Stimulated activated CD4-positive, alpha-beta T cell treated with anti-CD3 and anti-CD28 coated beads, Interleukin-1b, Interleukin-23, amount 100 ng/mL, for 48 hours (primary cell): ENCODE results near the gene GPR4.
A peak's percentile ranks its signal among the peaks of the same experiment; 100 is the strongest.
"Not testable (repeated sequence)": the region's sequence is repeated elsewhere in the genome, so short reads cannot be mapped to it uniquely, and the experiment has no call there.

Source experiments
- DNase-seq: peaks from one replicate; pipeline ENCODE4 v3.0.0-alpha.2; 2020

The GPR4 gene

GRCh38 chr19:45621976-45622503 lies 20.0 kb upstream of the GPR4 start:
- no peak for DNase-seq

DNA sequence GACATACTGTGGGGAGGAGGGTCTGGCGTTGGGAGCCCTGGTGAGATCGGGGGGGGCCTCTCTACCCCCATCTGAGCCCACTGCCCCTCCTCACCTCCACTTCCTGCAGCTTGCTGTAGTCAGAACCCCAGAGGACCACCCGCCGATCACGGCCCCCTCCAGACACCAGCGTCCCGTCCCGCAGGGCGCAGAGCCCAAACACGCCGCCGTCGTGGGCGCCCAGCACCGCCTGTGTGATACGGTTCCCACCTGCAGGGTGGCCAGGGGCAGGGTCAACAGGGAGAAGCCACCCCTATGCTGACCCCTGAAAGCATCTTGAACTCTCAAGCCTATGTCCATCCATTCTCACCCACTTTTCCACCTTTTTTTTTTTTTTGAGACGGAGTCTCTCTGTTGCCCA lies 19.4 kb upstream of the GPR4 start:
- DNase-seq = no peak

- DNase-seq = no peak
Measured at GRCh38 chr19:45616704-45617017, 14.6 kb upstream of the GPR4 start.

- DNase-seq = peak; percentile 92
Measured at GRCh38 chr19:45615795-45616703, 14.0 kb upstream of the GPR4 start.

GRCh38 chr19:45615056-45615455 lies 13.0 kb upstream of the GPR4 start:
- DNase-seq = not testable (repeated sequence)

GRCh38 chr19:45613926-45614725 lies 12.1 kb upstream of the GPR4 start:
- DNase-seq = peak; percentile 61

GRCh38 chr19:45608948-45609347 lies 6.9 kb upstream of the GPR4 start:
- DNase-seq = no peak

DNA sequence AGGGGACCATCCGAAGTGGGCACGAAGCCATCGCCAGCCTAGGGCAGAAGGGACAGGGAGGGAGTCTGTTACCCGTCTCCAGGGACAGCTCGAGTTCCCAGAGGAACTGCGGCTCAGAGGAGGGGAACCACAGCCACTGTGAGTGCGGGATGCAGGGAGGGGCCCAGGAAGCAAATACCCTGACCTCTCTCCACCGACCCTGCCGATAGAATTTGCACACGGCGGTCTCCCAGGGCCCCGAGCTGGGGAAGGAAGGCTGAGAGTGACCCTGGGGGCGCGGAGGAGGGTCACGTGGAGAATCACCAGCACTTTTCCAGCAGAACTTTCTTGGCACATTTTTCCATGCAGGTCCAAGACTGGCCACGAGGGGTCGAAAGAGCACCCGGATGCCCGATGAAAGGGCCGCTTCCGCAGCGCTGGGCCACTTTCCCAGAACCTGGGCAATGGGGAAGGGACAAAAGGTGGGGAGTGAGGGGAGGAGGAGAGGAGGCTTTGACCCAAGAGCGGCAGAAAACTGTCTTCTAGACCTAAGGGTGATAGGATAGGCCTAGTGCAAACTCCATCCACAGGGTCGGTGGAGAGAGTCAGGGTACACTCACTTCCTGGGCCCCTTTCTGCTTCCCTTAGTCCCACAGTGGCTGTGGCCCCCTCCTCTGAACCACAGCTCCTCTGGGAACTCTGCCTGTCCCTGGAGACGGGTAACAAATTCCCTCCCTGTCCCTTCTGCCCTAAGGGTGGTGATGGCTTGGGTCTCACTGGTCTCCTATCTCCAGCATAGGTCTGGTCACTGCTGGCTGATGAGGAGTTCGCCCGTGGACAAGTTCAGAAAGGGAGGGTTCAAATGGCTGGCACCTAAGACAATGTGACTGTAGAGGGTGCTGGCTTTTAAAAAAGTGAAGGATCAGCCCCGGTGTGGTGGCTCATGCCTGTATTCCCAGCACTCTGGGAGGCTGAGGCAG lies 5.3 kb upstream of the GPR4 start:
- DNase-seq = peak; percentile 27

DNA sequence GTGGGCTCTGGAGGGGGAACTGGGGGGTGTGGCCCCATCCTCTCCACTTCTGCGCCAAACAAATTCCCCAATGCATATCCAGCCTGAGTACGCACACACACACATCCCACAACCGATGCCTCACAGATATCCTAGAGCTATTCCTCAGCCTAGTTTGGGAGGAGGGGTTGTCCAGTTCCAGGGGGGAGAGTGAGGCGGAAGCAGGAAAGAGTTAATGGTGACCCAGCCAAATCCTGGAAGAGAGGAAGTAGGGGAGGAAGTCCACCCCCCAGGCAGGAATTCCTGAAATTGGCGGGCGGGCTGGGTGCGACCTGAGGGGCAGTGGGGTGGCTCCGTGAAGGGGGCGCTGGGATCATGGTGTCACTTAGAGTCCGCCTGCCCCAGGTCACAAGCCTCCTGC lies 897 bp downstream of the GPR4 start:
- no peak for DNase-seq

DNA sequence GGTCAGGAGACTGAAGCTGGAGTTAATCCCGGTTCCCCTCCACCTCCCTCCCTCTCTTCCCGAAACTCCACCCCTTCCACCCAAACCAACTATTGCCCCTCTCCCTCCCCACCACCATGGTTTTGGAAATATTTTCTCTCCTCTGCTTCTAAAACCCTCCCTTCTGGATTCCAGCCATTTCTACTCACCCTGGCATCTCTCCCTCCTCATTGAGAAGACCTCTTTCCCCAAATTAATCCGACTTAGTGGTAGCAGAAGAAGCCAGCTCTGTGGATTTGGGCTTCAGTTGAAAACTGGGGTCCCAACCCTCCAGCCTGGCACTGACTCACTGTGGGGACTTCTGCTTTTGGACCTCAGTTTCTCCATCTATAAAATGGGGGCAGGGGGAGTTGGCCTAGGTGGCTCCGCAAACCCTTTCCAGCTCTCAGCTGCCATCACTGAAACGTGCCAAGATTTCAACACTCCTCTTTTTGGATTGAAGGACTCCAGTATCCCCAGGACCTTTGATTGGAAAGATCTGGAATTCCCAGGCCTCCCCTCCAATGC lies 1.6 kb downstream of the GPR4 start:
- no peak for DNase-seq

DNA sequence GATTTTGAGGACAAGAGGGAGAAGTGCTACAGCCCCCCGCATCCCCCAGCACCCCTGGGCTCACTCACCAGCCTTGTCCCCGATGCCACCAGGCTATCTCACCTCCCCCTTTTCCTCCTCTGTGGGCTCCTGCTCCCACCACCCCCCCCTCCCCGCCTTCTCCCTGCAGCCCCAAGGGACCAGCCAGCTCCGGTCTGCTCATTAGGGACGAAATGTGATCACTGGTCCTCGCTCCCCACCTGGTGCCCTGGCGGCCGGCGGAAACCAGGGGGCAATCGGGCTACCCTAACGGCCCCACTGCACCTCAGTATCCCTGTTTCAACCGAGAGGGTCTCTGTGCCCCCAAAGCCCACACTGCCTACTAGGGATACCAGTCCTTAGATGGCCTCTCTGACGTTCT lies 2.7 kb downstream of the GPR4 start:
- no peak for DNase-seq

- no peak for DNase-seq
Measured at GRCh38 chr19:45598267-45599001, 3.6 kb downstream of the GPR4 start.

- DNase-seq = no peak
Measured at GRCh38 chr19:45597425-45598111, 4.4 kb downstream of the GPR4 start.

GRCh38 chr19:45595814-45596213 lies 6.2 kb downstream of the GPR4 start:
- DNase-seq = no peak

- no peak for DNase-seq
Measured at GRCh38 chr19:45593520-45593919, 8.5 kb downstream of the GPR4 start.

DNA sequence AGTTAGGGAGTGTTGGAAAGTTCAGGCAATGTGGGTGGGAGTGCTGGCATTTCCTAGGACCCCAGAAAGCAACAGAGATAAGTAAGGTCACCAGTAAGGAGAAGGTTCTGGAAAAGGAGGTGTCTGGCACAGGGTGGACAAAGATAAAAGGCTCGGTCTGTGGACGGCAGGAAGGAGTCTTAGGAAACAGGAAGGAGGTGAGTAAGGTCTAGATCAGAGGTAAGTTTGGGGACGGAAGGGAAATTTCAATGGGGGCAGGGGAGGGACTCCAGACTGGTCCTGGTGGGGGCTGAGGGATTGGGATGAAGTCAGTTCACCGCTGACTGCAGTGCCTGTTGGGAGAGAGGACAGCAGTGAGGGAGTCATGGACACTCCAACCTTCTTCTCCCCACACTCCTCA lies 9.6 kb downstream of the GPR4 start:
- no peak for DNase-seq

DNA sequence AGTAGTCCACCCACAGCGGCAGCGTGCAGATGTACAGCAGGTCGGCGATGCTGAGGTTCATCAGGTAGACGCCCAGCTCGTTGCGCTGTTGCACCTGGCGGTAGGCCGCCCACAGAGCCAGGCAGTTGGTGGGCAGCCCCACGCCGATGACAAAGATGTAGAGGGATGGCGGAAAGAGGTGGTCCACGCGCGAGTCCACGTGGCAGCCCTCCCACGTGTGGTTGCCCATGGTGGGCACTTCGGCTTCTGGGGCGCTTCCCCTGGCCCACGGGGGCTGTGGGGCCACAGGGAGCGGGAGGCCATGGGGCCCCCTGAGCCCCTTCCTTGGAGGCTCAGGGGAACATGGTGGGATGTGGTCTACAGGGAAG lies 10.4 kb downstream of the GPR4 start:
- no peak for DNase-seq

- peak; percentile 50 for DNase-seq
Measured at GRCh38 chr19:45591004-45591637, 10.9 kb downstream of the GPR4 start.

DNA sequence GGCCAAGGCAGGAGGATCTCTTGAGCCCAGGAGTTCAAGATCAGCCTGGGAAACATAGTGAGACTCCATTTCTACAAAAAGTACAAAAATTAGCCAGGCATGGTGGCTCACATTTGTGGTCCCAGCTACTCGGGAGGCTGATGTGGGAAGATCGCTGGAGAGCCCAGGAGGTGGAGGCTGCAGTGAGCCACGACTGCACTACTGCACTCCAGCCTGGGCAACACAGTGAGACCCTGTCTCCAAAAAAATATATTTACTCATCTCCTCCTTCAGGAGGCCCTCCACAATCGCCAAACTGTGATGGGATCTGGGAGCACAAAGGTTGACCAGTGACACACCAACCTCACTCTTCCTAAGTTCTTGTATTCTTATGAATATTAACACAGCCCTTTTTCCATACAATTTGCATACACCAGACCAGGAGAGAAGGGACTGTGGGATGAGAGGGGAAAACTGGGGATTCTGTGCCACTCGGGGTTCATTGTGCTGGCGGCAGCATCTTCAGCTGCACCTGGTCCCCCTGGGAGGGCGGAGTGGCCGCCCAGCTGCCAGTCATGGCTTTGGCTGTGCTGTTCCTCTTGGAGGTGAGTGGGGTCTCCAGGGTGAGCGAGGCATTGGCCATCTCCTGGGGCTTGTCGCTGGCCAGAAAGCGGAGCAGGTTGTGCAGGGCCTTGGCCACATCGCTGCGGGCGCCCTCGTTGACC lies 11.6 kb downstream of the GPR4 start:
- no peak for DNase-seq

GRCh38 chr19:45589768-45590167 lies 12.2 kb downstream of the GPR4 start:
- DNase-seq = no peak
